Prostate gland (tissue), 2 donors: Measurements from ENCODE around the gene SARM1.

Experiments used
- POLR2AphosphoS5 ChIP-seq: sonication (generic); formaldehyde crosslinking; IDR thresholded peaks from one replicate; pipeline ENCODE4 v1.6.1; 2017; ENCODE audit warnings: antibody characterized with exemption
- TF ChIP-seq, protein P1 (sequence below), 4 experiments: fragments of 200-600 bp in 2 of 4; fragments of 450-650 bp in 2 of 4; sonication (generic) in 2 of 4; IDR thresholded peaks; 1 replicate in 3 of 4; 2 replicates in 1 of 4; pipeline ENCODE4 v1.5.1; 2016 to 2019; ENCODE audit warnings: antibody characterized with exemption in 4 of 4, mild to moderate bottlenecking in 2 of 4, moderate library complexity in 2 of 4

DNA sequence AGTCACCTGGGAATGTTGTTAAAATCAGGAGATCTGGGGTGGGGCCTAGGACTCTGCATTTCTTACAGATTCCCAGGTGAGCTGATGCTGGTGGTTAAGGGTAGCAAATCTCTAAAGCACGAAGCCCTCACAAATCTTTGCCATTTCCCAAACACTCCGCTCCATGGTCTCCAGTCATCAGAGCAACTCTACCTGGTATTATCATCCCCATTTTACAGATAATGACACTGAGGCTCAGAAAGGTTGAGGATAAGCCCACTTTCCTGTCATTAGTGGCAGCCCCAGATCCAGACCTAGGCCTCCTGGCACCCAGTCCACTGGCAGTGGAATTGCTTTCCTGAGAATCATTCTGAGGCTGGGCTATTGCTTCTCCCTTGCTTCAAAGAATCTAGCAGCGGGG is 25.8 kb downstream of the SARM1 start:
- TF ChIP-seq, protein P1, sequence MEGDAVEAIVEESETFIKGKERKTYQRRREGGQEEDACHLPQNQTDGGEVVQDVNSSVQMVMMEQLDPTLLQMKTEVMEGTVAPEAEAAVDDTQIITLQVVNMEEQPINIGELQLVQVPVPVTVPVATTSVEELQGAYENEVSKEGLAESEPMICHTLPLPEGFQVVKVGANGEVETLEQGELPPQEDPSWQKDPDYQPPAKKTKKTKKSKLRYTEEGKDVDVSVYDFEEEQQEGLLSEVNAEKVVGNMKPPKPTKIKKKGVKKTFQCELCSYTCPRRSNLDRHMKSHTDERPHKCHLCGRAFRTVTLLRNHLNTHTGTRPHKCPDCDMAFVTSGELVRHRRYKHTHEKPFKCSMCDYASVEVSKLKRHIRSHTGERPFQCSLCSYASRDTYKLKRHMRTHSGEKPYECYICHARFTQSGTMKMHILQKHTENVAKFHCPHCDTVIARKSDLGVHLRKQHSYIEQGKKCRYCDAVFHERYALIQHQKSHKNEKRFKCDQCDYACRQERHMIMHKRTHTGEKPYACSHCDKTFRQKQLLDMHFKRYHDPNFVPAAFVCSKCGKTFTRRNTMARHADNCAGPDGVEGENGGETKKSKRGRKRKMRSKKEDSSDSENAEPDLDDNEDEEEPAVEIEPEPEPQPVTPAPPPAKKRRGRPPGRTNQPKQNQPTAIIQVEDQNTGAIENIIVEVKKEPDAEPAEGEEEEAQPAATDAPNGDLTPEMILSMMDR (IDR thresholded peaks at IDR 0.05) = no peak
- no peak for TF ChIP-seq POLR2AphosphoS5
